DMS79 (cell line): ENCODE data around the gene EPN2.

Experiments used
- DNase-seq: peaks from one replicate; lab custom pipeline; 2025; lab: John Stamatoyannopoulos, UW

The EPN2 gene

DNA sequence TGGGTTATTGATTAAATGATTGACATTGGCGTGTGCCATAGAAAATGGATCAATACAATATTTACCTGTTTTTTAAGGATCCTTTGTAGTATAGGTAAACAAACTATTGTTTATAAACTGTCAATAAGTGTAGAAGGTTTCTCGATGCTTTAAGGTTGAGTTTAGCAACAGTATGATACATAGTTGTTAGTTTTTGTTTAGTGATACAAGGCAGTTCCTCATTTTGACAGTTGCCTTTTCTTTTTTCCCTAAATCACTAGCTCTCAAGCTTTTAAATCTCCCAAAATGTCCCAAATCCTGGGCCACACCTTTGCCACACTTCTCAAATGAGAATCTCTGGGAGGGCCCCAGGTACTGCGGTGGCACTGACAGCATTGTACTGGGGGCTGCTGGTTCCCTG lies 57.3 kb downstream of the EPN2 start:
- DNase-seq: no peak

DNA sequence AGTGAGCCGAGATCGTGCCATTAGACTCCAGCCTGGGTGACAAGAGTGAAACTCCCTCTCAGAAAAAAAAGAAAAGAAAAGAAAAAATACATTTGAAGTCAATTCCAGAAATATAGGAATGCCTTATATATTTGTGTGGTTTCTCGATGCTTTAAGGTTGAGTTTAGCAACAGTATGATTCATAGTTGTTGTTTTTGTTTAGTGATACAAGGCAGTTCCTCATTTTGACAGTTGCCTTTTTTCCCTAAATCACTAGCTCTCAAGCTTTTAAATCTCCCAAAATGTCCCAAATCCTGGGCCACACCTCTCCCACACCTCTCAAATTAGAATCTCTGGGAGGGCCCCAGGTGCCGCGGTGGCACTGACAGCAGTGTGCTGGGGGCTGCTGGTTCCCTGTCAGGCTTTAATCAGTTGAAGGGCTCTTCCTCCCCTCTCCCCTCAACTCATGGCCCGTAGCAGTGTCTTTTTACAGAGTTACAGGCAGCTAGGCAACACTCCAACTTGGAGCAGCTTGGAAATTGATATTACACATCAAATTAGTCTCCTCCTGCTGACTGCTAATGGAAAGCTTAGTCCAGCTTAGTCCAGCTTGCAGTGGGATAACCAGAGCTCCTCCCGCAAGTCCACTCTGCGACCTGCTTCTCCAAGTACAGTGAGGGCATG lies 58.4 kb downstream of the EPN2 start:
- DNase-seq: no peak

DNA sequence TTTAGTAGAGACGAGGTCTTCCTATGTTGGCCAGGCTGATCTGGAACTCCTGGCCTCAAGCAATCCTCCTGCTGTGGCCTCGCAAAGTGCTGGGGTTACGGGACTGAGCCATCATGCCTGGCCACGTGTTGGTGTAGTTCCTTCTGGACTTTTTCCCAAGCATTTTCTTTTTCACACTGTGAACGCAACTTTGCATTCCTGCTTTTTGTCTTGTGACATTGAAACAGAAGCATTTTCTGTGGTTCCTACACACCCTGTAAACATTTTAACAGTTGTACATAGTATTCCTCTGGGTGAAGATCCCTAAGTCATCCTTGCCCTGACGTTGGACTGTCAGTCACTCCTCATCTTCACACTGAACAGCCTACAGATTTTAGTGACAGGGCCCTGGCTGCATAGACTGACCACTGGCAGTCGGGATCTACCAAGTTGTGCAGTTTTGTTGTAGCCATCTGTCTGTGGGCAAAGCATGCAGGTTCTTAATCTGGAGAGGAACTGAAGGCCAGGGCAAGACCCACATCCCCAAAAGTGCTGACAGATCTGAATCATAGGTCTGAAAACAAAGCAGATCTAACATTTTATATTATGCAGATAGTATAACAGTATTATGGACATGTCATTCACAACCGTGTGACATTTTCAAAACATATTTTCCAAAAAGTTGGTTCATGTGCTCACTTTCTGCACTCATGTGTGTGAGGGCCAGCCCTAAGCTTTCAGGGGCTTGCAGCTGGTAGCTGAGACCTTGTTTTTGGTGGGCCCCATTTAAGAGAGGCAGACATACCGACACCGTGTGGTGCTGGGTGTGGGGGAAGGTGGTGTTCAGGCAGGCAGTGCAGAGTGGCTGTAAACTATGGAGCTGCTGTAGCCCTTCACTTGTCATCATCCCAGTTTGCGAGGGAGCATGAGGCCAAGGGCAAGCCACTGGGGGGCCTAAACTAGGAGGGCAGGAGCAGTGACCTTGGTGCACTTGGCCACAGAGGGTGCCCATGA lies 59.9 kb downstream of the EPN2 start:
- no peak for DNase-seq

DNA sequence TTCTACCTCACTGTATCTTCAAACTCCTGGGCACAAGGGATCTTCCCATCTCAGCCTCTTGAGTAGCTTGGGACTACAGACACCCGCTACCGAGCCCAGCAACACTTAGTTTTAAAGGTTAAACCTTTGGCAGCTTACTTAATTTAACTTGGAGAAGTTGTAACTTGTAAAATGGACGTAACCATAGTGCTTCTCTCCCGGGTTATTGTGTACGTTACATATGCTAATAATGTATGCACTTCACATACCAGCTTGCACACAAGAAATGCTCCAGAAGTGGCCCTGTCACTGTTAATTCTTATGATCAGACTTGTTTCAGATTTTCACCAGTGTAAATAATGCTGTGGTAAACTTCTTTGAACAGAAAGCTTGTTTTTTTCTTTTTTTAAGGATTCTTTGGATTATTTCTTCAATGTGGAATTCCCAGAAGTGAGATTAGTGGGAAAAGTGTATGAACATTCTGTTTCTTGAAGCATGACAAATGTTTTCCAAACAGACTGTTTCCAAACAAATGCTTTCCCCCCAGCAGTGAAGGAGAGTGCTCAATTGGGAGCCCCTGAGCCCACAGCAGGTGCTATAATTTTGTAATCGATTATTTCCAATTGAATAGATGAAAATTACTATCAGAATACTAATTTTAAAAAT lies 61.5 kb downstream of the EPN2 start:
- no peak for DNase-seq

DNA sequence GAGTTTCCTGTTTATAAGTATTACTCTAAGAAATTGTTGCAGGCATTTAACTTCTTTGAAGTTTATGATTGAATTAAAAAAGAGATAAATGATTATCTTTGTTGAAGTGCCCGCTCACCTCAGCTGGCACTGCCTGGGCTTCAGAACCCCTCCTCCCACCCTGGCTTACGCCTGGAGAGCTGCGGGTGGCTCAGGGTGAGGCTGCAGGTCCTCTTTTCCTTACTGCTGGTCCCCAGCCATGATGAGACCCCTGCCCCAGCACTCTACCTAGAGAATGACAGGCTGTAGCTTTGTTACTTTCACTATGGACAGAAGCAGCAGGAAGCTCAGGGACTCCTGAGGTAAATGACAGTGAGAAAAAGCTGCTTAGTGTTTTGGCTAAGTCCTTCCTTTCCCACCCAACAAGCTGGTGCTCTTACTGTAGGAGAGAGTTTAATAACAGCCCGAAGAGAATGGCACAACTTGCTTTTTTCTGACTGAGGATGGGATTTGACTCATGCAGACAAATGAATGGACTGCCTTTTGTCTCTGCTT lies 62.1 kb downstream of the EPN2 start:
- no peak for DNase-seq

DNA sequence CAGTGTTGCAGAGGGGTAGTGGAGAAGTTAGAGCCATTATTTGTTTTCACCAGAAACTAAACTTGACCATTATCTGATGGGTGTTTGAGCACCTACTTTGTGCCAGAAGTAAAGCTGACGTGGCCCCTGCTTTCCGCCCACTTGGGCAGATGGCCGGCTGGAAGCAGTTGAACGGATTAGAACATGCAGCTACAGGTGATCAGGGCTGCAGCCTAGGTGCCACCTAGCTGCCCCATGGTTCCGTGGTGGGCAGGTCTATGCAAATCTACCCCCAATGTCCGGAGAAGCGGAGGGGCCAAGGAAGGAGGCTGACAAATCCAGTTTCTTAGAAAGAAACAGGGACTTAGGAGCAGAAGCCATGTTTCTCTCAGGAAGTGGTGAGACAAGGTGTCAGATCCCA lies 62.7 kb downstream of the EPN2 start:
- DNase-seq: no peak

DNA sequence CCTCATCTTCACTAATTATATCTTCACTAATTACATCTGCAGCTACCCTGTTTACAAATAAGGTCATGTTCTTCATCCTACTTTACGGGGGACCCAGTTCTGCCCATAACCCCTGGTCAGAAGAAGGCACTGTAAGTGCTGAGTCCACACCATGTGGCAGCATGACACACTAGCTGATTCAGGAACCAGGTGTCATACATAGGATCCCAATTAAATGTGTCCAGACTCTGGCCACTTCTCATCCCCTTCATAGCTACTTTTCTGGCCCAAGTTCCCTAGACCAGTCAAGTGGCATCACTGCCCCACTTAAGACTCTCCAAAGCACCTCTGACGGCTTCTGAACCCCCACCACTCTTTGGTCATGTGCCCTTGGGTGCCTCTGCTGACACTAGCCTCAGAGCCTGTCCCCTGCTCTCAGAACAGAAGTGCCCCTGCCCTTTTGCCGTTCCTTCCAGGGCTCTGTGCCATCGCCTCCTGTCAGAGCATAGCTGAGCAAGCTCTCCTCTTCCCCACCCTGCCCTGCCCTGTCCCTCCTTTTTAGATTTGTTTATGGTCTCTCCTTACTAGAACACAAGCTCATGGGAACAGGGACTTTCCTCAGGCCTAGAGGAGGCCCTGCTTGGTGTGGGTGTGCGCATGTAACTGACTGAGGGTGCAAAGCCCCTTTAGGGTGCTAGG lies 64.2 kb downstream of the EPN2 start:
- DNase-seq: no peak

DNA sequence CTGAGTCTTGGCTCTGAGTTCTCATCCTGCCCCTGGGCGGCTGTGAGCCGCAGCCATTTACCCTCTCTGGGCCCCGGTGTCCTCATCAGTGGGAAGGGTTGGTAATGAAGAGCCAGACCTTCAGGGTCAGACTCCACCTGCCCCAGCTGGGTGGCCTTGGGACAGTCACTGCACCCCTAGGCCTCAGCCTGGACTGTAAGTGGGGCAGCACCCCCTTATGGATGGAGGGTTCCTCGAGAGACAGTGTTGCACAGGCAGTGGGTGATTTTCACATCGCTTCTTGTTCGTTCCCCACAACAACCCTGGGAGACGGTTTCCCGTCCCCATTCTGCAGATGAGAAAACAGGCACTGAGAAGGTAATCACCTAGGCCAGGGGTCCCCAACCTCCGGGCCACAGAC lies 64.8 kb downstream of the EPN2 start:
- no peak for DNase-seq

DNA sequence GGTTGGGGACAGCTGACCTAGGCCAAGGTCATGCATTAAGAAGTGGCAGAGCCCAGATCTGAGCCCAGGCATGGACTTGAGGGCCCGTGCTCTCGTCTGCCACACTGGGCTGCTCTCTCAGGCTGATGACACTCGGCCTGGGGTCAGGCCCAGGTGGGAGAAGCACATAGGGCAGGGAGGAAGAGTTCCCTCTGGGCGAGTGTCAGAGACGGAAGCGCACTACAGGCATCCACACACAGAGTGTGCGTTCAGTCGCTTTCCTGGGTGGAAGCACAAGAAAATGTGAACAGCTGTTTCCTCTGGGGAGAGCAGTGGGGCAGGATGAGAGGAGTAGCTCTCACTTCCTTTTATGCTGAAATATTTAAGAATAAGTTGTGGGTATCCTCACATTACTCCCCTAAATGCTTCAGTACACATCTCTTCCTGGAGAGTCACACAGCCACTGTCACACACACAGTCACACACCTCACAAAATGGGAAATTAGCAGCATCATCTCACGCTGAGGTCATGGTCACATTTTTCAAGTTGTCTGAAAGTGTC lies 65.7 kb downstream of the EPN2 start:
- DNase-seq: no peak

DNA sequence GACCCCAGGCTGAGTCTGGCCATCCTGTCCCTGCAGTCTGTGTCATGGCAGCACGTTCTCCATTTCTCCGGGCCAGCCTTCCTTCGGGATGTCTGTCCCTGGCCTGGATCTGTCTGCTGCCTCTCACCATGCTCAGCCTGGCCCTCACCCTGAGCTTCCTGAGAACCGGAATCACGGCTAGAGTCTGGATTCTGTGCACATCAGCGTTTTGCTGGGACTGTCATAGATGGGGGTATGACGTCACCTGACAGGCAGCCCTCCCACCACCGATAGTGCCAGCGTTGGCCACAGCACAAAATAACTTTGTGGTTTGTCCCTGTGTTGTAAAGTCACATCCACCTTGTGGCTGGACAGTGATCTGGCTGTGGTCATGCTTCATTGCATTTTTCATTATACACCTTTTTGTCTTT lies 66.2 kb downstream of the EPN2 start:
- DNase-seq: no peak

DNA sequence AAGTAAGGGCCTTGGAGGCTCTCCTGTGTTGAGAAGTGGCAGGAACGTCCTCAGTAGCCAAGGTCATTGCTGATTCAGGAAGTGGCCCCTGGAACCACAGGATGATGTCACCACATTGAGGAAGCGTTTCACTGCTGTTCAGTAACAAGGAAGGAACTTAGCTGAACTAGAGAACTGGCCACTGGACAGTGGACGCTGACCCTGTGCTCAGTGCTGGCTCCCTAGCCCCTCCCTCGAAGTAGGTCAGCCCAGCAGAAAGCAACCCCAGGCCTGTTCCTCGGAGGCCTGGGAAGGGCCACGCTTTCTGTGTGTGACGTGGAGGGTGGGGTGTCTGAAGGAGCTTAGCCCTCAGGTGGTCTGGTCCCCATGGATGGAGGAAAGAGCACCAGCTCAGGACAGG lies 67.0 kb downstream of the EPN2 start:
- DNase-seq: no peak

DNA sequence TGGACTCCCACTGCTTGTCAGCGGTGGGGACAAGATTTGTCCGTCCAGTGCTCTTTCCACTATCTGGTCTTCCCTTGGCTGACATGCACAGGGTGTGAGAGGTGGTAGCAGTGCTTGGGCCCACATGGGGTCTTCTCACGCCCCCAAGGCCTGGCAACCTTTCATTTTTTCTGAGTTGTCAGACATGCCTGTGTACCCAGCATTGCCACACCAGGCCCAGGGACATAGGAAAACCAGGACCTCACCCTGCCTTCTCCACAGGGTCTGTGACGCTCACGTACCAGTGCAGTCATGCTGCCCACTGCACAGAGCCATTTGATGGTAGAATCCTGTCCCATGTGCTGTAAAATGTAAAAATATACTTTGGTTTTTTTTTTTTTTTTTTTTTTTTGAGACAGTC lies 67.6 kb downstream of the EPN2 start:
- no peak for DNase-seq

DNA sequence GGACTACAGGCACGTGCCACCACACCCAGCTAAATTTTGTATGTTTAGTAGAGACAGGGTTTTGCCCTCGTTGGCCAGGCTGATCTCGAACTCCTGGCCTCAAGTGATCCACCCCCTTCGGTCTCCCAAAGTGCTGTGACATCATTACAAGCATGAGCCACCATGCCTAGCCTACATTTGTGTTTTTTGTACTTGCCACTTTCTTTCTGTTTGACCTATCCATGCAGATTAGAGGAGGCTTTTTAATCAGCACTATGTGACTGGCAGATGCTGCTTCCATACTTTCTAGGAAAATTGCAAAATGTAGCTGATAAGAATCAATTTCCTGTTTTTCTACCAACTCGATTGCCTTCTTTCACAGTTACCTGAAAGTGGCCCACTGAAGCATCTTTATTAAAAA lies 68.1 kb downstream of the EPN2 start:
- no peak for DNase-seq

DNA sequence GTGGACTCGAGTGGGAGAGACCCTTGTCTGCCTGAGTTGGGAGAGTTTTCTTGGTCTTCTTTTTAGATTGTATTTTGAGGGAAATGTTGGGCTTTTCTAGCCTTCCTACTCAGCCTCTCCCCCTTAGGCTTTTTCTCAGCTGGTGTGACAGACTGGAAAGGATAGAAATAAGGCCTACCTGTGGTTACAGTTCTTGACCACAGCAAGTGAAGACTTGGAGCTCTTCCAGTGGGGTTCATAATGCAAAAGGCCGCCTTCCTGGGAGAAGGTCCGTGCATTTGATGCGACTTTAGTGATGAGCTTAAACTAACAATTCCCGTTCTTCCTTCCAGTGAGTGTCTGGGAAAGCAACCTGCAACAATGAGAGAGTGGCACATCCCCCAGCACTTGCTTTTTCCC lies 68.6 kb downstream of the EPN2 start:
- no peak for DNase-seq

DNA sequence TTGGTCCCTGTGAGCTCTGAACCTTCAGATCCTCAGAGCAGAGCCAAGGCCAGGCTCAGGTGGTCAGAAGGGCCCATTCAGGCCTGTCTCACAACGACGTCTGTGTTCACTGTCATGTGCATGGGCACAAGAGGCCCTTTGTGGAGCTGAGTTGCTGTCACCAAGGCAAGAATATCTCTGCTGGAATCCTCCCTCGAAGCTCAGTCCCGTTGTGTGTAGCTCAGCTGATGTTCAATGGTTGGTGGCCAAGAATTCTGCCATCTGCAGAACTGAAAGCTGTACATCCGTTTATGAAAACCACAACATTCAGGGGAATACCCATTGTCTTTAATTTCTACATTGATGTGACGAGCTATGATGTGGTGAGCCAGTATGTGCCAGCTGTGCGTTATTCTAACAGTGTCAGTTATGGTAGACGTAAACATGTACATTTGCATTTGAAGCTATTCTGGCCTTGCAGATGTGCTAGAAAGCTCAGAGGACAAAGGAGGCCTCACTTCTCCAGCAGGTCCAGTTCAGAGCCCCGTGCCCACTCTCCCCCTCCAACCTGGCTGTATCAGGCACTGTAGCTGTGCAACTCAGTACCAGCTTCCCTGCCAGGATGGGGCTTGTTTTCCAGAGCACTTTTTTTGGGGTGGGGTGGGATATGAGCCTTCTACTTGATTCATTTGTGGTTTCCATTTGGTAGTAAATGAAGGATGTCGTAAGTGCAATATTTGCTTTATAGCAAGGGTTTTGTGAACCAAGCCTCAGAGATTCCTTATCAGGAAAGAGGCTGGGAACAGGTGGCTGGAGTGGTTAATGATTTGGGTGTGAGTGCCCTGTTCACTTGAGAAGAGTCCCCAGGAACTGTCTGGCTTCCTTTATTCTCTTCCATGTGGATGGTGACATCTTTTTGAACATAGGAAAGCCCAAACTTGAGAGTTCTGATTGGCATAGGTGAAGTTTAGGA lies 69.3 kb downstream of the EPN2 start:
- no peak for DNase-seq

DNA sequence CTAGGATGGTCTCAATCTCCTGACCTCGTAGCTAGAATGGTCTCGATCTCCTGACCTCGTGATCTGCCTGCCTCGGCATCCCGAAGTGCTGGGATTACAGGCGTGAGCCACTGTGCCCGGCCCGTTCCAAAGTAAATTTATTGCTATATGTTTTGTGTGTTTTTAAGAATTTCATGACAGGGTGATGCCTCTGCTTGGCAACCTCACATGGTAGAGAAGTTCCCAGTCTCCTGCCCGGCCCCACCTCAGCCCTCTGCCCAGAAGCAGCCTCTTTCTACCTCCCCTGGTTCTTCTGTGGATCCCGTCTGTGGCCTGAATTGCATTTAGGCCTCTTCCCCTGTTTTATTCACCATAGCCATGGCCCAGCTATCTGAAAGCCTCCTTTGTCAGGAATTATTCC lies 70.4 kb downstream of the EPN2 start:
- no peak for DNase-seq

DNA sequence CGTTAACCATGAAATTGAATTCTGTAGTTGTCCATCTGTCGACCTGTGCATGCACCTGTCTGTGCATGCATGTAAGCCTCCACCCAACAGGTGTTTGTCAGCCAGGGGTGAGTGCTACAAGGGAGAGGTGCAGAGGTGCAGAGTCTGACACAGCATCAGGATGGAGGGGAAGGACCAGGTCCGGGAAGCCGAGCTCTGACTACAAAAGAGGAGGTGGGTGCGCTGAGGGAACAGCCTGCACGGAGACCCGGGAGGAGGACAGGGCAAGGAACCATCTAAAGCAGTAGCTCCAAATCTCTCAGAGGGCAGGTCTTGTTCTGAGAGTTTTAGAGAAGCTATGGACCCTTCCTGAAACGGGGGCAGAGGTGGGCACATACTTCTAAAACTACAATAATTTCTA lies 71.2 kb downstream of the EPN2 start:
- no peak for DNase-seq

DNA sequence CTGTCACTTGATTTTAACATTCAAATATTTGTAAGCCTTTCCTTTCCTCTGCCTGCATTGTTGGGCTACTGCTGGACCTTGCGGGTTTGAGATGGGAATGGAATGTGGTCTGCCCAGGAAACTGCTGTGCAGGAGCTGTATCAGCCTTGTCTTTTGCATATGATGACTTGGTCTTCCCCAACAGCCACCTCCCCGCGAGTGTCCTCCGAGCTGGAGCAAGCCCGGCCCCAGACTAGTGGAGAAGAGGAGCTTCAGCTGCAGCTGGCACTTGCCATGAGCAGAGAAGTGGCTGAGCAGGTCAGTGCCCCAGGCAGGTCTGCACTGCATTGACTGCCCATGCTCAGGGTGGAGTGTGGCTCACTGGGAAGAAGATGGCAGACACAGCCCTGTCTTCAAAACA lies 72.5 kb downstream of the EPN2 start:
- DNase-seq: no peak

DNA sequence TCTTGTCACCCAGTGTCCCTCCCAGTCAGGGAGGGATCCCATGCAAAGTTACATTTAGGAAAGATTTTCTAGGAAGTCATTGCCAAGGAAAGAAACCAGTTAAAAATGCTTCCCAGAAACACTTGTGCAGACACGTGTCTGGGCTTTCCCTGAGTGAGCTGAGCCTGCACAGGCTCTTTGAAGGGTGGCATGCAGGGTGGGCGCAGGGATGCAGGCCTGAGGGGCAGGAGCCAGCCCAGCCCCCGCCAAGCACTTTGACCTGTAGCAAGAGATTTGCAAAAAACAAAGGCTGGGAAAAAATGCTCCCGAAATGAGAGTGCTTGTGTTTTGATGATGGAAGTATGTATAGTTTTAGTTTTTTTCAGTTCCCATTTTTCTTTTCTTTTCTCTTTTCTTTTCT lies 73.0 kb downstream of the EPN2 start:
- no peak for DNase-seq

DNA sequence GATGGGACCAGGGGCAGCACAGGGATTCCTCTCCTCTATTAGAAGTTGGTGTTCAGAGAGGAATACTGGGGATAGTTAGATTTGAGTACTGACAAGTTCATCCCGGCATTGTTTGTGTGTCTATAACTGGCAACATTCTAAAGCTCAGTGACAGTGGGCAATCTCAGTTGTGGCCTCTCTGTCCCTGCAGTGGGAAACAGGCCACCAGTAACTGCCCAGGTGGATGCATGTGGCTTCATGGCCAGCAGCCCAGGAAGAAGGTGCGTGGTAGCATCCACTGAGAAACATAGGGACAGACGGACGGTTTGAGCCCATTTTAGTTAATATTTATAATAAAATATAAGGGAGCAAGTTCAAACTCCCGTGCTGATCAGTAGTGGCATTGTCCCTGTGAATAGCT lies 73.8 kb downstream of the EPN2 start:
- no peak for DNase-seq
